ENCODE data around the gene TAS1R3. TPM values are rescaled to one million over a fixed set of nuclear protein-coding genes. Genes with fewer than 3 reads are reported as not detected.
"Not testable (repeated sequence)": the region's sequence is repeated elsewhere in the genome, so short reads cannot be mapped to it uniquely, and the experiment has no call there.

TAS1R3 gene
- polyA plus RNA-seq, 1 donor: 3.9 TPM

DNA sequence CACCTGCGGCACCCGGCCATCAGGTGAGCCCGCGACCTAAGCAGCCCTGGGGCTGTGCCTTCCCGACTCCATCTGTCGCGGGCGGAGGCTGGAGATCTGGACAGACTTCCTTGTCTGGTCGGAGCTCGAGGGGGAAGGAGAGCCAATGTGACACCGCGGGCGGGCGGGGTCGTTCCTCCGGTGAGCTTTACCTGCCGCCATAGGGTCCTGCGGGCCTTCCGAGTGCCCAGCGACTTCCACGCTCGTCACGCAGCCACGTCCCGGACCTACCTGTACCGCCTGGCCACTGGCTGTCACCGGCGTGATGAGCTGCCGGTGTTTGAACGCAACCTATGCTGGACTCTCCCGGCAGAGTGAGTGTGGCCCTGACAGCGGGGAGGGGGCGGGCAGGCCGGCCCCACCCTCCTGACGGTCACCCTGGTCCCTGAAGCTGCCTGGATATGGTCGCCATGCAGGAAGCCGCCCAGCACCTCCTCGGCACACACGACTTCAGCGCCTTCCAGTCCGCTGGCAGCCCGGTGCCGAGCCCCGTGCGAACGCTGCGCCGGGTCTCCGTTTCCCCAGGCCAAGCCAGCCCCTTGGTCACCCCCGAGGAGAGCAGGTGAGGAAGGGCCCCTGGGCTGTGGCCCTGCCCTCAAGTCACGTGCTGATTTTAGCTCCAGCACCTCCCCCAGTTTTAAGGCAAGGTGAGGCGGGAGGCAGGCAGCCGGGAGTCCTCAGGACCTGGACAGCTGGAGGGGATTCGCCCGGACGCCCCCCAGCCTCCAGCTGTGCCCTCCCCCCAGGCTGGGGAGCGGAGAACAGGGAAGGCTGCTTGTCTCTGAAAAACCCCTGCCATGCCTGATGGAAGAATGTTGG lies 21.6 kb upstream of the TAS1R3 start:
- DNase-seq: no peak

DNA sequence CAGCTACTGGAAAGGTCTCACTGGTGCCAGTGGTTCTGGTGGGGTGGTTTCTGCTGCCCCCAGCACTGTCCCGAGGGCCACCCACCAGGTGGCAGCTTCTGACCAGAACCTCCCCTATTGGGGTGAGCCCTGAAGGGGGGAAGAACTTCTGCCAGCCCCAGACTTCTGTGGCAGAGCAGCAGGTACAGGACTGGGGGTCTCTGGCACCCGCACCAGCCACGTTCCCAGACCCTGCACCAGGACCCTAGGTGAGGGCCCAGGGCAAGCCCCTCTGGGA lies 21.0 kb upstream of the TAS1R3 start:
- DNase-seq: no peak

DNA sequence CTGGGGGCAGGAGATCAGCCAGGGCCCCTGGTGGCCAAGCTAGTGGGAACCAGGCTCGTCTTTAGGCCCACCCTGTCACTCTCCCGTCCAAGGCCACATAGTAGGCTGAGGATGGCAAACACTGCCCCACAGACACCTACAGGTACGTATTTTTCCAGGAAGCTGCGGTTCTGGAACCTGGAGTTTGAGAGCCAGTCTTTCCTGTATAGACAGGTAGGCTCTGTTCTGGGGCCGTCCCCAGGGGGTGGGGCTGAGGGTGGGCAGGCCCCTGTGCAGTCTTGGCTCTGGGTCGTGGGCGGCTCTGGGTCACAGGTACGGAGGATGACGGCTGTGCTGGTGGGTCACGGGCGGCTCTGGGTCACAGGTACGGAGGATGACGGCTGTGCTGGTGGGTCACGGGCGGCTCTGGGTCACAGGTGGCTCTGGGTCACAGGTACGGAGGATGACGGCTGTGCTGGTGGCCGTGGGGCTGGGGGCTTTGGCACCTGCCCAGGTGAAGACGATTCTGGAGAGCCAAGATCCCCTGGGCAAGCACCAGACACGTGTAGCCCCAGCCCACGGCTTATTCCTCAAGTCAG lies 20.5 kb upstream of the TAS1R3 start:
- no peak for DNase-seq

DNA sequence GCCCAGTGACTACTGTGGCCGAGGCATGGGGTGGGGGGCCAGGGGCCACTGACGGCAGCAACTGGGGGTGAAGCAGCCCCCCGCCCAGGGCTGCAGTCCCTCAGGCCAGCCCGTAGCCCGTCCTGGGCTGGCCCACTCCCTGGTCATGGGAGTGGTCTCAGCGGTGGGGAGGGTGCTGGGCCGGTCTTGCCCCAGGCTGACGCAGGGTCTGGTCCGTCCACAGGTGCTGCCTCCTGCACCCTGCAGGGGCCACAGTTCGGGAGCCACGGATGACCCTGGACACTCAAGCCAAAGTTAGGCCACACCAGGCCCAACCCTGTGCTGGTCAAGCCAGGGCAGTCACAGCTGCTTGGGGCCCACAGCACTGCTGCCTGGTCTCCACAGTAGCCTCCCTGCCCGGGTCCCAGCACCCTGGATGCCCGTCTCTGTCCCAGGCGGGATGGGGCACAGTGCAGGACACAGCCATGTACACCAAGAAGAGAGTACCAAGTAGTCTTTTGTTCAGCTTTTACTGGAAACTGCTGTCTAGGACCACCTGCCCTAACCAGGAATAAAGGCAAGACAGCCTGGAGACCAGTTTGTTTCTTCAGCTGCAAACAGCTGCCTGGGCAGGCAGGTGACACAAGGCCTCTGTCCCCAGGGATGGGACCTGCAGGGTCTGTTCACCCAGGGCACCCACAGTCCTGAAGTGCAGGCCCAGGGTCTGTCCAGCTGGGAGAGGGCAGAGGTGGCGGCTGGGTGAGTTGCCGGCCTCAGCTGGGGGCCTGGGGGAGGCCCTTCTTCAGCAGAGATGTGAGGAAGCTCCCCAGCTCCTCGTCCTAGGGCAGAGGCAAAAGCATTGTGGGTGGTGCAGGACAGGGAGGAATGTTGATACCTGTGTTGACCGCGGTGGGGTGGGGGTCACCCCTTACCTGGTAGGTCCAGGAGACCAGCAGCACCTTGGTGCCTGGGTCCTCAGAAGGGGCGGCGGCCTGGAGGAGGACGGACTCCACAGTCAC lies 19.7 kb upstream of the TAS1R3 start:
- no peak for DNase-seq

DNA sequence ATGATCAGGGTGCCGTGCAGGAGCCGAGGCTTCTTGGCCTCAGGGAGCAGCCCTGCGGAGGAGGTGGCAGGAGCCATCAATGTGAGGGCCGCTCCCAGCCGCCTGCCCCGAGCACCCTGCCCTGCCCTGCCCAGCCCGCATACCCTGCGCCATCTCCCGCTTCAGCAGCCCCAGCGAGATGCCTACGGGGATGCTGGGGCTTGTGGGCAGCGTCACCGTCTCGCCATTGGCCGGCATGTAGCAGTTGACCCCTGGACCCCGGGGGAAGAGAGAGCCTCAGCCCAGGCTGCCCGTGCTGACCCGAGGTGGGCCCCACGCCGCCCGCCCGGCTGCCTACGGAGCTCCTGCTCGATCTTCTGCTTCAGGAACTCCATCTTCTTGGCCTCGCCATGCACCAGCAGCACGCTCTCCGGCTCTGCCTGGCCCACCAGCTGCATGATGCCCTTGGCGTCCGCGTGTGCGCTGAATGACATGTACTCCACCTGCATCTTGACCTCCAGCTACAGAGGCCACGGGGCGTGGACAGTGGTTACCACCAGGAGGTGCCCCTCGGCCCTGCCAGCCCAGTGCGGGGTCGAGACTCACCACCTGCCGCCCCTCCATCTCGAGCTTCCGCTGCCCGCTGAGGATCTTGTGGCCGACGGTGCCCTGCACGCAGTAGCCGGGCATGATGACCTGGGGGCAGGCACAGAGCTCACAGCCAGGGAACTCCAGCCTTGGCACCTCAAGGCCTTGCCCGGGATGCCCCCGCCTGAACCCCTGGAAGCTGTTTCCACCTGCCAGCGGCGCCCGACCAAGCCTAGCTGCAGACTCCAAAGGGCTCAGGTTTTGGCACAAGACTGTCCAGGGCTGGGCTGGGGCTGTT lies 18.4 kb upstream of the TAS1R3 start:
- no peak for DNase-seq

DNA sequence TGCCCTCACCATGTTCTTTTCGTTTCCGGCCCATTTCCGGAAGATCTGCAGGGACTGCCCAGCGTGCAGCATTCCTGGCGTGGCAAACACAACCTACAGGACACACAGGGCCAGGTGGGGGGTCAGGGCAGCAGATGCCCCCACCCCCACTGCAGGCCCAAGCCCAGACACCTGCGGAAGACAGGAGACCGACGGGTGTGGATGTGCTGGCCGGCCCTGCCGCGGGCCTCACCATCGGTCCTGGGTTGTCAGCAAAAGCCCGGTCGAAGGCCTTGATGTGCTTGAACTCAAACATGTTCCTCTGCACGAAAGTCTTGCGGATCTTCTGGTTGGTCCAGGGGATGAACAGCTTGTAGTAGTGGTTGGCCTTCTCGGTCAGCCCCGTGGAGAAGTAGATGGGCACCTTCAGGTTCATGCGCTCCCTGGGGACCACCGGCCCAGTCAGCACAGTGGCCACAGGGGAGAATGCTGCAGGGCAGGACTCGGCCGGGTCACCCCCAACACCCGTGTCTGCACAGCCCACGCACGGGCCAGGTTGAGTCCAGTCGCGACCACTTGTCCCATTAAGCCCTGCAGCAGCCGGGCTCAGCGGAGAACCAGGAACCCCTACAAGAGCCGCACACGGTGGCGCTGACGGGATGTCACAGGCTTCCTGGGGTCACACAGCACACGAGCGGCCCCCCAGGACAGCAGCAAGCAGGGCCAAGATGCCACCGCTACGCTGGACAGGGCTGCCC lies 17.4 kb upstream of the TAS1R3 start:
- DNase-seq: no peak

DNA sequence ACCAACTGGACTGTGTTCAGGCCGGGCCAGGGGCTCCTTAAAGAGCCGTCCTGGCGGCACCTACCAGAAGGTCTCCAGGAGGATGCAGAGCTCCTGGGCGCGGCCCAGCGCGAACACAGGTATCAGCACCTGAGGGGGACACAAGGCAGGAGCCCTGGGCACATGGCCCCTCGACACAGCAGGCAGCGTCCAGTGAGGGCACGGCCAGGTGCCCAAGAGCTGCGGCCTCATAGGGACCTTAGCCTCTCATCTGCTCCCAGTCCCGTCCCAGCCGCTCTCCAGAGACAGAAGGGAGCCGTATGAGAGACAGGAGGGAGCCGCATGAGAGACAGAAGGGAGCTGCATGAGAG lies 16.9 kb upstream of the TAS1R3 start:
- no peak for DNase-seq

DNA sequence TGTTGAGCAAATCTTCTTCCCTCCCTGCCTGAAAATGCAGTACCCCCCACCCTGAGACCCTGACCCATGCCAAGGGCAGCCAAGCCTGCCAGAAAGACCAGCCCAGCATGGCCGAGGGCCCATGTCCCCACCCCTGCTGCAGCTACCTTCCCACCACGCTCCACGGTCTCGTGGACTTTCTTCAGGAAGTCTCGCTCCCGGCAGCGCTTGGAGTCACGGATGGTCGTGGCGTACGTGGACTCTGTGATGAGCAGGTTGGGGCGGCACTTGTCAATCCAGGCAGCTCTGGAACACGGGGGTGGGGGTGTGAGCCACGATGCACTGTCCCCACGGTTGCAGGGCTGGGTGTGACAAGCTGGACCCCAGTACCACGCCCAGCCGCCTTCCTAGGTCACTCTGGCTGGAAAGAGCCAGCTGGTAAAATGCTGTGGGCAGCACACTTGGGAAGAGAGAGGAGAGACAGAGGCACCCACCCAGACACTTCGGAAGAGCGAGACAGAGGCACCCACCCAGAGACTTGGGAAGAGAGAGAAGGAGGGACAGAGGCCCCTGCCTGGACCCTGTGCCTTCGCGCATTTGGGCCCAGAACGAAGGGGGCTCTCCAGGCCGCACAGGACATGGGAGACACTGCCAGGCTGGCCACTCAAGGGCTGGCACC lies 16.3 kb upstream of the TAS1R3 start:
- DNase-seq: no peak

DNA sequence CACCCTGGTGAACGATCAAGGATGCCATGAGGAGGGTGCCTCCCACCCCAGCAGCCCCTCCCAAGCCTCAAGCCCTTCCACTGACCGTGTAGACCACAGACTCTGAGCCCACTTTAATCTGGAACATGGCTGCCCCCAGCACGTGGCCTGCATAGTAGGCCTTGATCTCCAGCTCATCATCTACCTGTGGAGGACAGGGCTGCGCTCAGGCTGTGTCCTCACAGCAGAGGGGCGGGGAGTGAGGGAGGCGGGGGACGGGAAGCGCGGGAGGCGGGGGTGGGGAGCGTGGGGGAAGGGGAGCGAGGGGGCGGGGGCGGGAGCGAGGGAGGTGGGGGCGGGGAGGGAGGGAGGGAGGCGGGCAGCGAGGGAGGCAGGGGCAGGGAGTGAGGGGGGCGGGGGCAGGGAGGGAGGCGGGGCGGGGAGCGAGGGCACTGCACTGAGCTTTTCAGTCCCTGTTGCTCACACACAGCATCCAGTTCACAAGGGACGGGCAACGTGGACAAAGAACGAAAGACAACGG lies 15.6 kb upstream of the TAS1R3 start:
- DNase-seq: no peak

DNA sequence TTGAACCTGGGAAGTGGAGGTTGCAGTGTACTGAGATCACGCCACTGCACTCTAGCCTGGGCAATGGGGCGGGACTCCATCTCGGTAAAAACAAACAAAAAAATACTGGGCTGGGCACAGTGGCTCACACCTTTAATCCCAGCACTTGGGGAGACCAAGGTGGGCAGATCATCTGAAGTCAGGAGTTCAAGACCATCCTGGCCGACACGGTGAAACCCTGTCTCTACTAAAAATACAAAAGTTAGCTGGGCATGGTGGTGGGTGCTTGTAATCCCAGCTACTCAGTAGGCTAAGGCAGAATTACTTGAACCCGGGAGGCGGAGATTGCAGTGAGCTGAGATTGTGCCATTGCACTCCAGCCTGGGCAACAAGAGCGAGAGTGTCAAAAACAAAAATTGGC lies 14.9 kb upstream of the TAS1R3 start:
- not testable (repeated sequence) for DNase-seq

DNA sequence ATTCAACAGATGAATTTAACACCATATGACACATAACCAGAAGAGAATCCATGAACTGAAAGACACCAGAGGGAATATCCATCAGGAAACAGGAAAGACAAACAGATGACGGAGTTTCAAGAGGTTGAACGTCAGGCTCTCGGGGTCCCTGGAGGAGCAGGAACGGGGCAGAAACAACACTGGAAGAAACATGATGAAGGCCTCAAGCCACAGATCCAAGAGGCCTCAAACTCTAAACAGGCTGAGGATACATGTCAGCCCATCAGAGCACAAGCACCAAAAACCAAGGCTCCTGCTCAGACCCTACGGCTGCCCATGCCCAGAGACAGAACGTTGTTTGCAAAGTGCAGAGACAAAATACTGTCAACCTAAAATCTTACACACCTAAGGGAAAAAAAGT lies 13.7 kb upstream of the TAS1R3 start:
- no peak for DNase-seq

DNA sequence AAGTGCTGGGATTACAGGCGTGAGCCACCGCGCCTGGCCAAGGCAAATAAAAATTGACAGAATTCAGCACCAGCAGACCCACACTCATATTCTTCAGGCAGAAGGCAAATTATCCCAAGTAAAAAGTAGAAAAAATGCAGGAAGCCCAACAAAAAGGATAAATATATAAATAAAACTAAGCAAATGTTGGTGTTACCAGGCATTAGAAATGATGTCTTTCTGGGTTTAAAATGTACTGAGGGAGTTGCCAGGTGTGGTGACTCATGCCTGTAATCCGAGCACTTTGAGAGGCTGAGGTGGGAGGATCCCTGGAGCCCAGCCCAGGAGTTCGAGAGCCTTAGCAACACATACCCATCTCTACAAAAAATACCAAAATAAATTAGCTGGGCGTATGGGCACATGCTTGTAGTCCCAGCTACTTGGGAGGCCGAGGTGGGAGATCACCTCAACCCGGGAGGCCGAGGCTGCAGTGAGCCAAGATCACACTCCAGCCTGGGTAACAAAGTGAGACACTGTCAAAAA lies 12.9 kb upstream of the TAS1R3 start:
- peak; percentile 66 for DNase-seq

DNA sequence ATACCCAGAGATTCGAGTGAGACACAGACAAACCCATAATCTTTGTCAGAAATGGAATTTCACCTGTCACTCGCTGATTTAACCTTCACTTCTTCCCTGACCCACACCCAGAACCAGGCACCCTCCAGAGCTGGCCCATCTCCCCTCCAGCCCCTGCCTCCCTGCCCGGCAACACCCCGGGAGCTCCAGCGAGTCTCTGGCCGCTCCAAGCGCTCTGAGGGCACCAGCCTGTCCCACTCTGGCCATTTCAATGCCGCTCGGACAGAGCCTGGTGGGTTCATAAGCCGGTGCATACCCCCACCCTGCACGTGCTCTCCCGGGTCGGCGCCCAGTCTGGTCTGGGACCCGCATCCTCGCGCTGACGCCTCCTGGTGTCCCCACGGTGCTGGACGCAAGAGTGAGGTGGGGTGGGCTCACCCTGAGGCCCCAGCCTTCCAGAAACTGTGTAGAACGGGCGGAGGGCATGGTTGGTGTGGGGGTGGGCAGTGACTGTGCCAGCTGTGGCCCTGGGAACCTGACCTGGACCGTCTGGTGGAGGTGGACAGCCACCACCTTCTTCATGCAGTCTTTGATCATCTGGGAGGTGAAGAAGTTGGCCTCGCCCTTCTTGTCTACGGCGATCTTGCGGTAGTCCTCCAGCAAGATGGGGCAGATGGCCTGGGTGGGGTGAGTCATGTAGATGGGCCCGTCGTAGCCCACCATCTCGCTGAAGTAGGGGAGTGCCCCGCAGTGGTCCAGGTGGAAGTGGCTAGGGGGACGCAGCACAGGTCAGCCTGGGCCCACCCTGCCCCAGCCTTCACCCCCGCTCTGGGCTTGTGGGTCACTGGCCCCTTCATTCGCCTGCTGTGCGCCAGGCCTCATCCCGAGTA lies 12.1 kb upstream of the TAS1R3 start:
- DNase-seq: no peak

DNA sequence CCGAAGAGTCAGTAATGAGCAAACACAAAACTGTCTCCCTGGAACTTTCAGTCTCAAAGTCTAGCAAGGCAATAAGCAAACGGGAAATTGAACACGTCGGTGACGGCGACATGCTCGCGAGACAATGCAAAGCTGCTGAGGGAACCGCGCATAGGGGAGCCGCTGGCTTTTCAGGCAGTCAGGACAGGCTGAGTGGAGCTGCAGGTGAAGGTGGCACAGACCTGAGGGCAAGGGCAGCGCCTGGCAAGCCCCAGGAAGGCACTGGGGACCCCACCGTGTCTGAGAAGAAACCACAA lies 11.5 kb upstream of the TAS1R3 start:
- DNase-seq: no peak

DNA sequence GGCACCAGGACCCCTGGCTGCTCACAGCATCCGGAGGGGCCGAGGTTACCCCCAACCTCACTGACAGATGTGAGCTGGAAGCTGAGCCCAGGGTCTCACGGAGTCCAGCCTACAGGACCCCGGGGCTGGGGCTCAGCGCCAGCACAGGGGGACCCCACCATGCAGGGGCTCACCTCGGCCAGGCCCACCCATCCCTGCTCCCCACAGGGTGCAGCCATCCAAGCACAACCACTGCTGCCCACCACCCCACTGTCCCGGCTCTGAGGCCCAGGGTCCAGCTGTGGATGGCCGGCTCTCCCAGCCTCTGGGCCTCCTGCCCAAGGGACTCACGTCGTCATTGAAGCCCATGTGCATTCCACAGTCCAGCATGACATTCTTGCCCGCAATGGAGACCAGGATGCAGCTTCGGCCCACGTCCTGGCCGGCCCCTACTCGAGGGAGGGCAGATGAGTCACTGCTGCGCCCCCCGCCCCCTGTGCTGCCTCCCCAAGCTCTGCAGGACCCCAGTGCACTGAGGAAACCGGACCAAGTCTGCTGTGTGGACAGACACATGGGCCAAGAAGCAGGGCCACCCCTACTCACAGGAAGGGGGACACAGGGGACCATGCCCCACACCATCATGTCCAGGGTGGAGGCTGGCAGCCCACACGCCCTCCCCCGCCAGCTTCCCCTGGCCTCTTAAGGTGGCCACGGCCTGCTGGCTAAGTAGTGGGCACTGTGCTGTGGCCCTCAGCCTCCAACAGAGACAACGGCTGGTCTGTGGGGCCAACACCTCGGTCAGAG lies 10.2 kb upstream of the TAS1R3 start:
- DNase-seq: no peak

DNA sequence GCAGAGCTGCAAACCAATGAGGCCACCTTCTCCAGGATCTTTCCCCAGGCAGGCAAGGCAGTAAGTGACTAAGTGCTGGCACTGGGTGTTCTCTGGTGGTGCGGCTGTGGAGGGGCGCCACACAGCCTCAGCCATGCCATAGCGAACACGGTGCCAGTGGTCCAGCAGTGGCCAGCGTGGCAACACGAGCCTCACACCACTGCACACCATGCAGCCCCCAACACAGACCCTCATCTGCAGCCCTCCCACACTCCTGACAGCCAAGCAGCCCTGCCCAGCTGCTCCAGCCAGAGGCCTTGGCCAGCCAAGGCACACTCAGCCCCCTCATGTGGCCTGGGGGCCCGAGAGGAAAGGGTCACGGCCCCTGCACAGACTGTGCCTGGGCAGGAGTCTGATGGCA lies 9.6 kb upstream of the TAS1R3 start:
- DNase-seq: no peak

DNA sequence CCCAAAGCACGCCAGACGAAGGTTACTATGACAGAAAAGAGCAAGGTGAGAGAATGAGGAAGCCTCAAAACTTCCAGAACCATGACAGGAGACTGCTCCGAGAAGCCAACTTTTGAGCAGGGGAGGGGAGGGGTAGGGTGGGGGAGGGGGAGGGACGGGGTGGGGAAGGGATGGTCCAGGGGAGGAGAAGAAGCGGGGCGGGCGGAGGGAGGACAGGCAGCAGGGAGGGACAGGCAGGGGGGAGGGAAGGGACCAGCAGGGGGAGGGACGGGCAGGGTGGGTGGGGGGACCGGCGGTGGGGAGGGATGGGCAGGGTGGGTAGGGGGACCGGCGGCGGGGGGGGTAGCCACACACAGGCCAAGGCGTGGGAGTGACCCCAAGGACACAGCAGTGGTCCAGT lies 8.7 kb upstream of the TAS1R3 start:
- no peak for DNase-seq

DNA sequence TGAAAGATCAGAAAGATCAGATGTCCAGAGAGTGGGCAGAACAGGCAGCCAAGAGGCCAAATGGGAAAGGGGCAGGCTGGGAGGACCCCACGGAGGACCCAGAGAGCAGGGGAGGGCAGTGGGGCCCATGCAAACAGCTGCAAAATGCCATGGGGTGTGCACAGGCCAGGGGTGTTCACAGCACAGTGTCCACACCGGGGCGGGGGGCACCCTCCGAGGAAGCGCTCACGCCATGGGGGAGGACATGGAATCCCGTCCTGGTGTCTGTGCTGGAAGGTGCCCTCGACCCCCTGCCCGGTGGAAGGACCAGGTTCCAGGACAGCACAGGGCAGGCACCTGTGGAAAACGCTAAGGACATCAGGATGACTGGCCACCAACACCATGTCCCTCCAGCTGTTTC lies 8.1 kb upstream of the TAS1R3 start:
- no peak for DNase-seq

DNA sequence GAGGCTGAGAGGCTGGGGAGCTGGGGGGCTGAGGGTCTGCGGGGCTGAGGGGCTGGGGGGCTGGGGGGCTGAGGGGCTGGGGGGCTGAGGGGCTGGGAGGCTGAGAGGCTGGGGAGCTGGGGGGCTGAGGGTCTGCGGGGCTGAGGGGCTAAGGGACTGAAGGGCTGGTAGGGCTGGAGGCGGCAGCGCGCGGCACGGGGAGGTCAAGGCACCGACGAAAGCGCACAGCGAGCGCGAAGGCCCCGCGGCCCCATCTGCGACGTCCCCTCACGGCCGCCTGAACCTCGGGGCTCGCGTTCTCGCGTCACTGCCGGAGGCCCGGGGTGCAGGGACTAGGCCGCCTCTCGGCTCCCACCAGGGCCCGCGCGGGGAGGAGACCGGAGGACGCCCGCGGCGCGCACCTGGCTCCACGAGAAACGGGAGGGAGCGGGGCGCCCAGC lies 7.0 kb upstream of the TAS1R3 start:
- no peak for DNase-seq

Measured in hindlimb muscle (tissue), 1 donor.